H9 (cell line): ENCODE data around the gene HYAL1. TPM values are rescaled to one million over a fixed set of nuclear protein-coding genes. Genes with fewer than 3 reads are reported as not detected.
A peak's percentile ranks its signal among the peaks of the same experiment; 100 is the strongest.

Experiments
- DNase-seq: peaks from one replicate; pipeline ENCODE4 v3.0.0-alpha.2; 2017
- H2AFZ ChIP-seq: one replicate; pipeline ENCODE4 v1.6.1; 2013; ENCODE audit warnings: mild to moderate bottlenecking, low read length, control low read depth, moderate library complexity
- H2AK5ac ChIP-seq: 2 replicates; pipeline ENCODE4 v1.6.1; 2013; ENCODE audit warnings: low read length, control low read depth, mixed read lengths; ENCODE audit not compliant: insufficient read length
- H2BK120ac ChIP-seq: one replicate; pipeline ENCODE4 v1.6.1; 2013; ENCODE audit warnings: low read depth, mild to moderate bottlenecking, low read length, control low read depth, inconsistent platforms; ENCODE audit not compliant: poor library complexity, severe bottlenecking
- H2BK12ac ChIP-seq: 2 replicates; pipeline ENCODE4 v1.6.1; 2013; ENCODE audit warnings: low read length, control low read depth, mixed read lengths, low read depth; ENCODE audit not compliant: insufficient read length
- H2BK15ac ChIP-seq: 2 replicates; pipeline ENCODE4 v1.6.1; 2013; ENCODE audit warnings: low read depth, low read length, control low read depth
- H2BK20ac ChIP-seq: one replicate; pipeline ENCODE4 v1.6.1; 2013; ENCODE audit warnings: low read depth, mild to moderate bottlenecking, low read length, control low read depth, inconsistent platforms; ENCODE audit not compliant: poor library complexity, severe bottlenecking
- H2BK5ac ChIP-seq: 2 replicates; pipeline ENCODE4 v1.6.1; 2013; ENCODE audit warnings: low read length, control low read depth, mixed read lengths; ENCODE audit not compliant: insufficient read length
- H3K14ac ChIP-seq: 2 replicates; pipeline ENCODE4 v1.6.1; 2013; ENCODE audit warnings: low read length, control low read depth; ENCODE audit not compliant: insufficient read depth
- H3K18ac ChIP-seq: 2 replicates; pipeline ENCODE4 v1.6.1; 2013; ENCODE audit warnings: low read depth, mild to moderate bottlenecking, mixed read lengths, low read length, control low read depth; ENCODE audit not compliant: insufficient read length
- H3K23ac ChIP-seq: 2 replicates; pipeline ENCODE4 v1.6.1; 2013; ENCODE audit warnings: low read length, control low read depth, mixed read lengths, low read depth; ENCODE audit not compliant: insufficient read length
- H3K23me2 ChIP-seq: 2 replicates; pipeline ENCODE4 v1.6.1; 2013; ENCODE audit warnings: low read depth, mild to moderate bottlenecking, mixed read lengths, low read length, control low read depth; ENCODE audit not compliant: insufficient read length, poor library complexity, severe bottlenecking
- H3K27ac ChIP-seq: 2 replicates; pipeline ENCODE4 v1.5.1; 2013; ENCODE audit warnings: low read length, control low read depth, mixed read lengths, low read depth; ENCODE audit not compliant: insufficient read length
- H3K27me3 ChIP-seq: 2 replicates; pipeline ENCODE4 v1.6.1; 2013; ENCODE audit warnings: low read length, control low read depth, inconsistent platforms; ENCODE audit not compliant: insufficient read depth
- H3K4ac ChIP-seq: 2 replicates; pipeline ENCODE4 v1.6.1; 2013; ENCODE audit warnings: low read depth, mild to moderate bottlenecking, control low read depth, inconsistent platforms, low read length, moderate library complexity
- H3K4me1 ChIP-seq: 2 replicates; pipeline ENCODE4 v1.6.1; 2013; ENCODE audit warnings: low read length, control low read depth, inconsistent platforms; ENCODE audit not compliant: insufficient read depth
- H3K4me2 ChIP-seq: 2 replicates; pipeline ENCODE4 v1.6.1; 2013; ENCODE audit warnings: low read length, control low read depth, mixed read lengths; ENCODE audit not compliant: insufficient read length, insufficient read depth
- H3K56ac ChIP-seq: 2 replicates; pipeline ENCODE4 v1.6.1; 2013; ENCODE audit warnings: low read depth, mild to moderate bottlenecking, mixed read lengths, low read length, control low read depth; ENCODE audit not compliant: insufficient read length
- H3K79me1 ChIP-seq: 2 replicates; pipeline ENCODE4 v1.6.1; 2013; ENCODE audit warnings: low read depth, mild to moderate bottlenecking, moderate library complexity, low read length, control low read depth, inconsistent platforms; ENCODE audit not compliant: insufficient read depth, poor library complexity, severe bottlenecking
- H3K79me2 ChIP-seq: 2 replicates; pipeline ENCODE4 v1.6.1; 2013; ENCODE audit warnings: low read length, control low read depth, inconsistent platforms; ENCODE audit not compliant: insufficient read depth
- H3K9ac ChIP-seq: 2 replicates; pipeline ENCODE4 v1.6.1; 2013; ENCODE audit warnings: low read length, control low read depth, mixed read lengths; ENCODE audit not compliant: insufficient read length; ENCODE audit errors: extremely low read depth
- H3K9me3 ChIP-seq: one replicate; pipeline ENCODE4 v1.6.1; 2013; ENCODE audit warnings: low read depth, low read length, inconsistent platforms; ENCODE audit not compliant: control insufficient read depth
- H3T11ph ChIP-seq: one replicate; pipeline ENCODE4 v1.6.1; 2013; ENCODE audit warnings: mild to moderate bottlenecking, low read length, control low read depth, inconsistent platforms
- H4K20me1 ChIP-seq: one replicate; pipeline ENCODE4 v1.6.1; 2013; ENCODE audit not compliant: control insufficient read depth, insufficient read length, insufficient read depth
- H4K5ac ChIP-seq: 2 replicates; pipeline ENCODE4 v1.6.1; 2013; ENCODE audit warnings: low read depth, mild to moderate bottlenecking, mixed read lengths, low read length, control low read depth; ENCODE audit not compliant: insufficient read length
- H4K8ac ChIP-seq: replicated peaks from 2 replicates; pipeline ENCODE4 v1.6.1; 2013; ENCODE audit warnings: low read length, control low read depth, mixed read lengths, low read depth; ENCODE audit not compliant: insufficient read length
- H4K91ac ChIP-seq: 2 replicates; pipeline ENCODE4 v1.6.1; 2013; ENCODE audit warnings: low read depth, mild to moderate bottlenecking, moderate library complexity, mixed read lengths, low read length, control low read depth; ENCODE audit not compliant: insufficient read length
- H3K27ac Mint-ChIP-seq, 3 experiments: 2 replicates in 2 of 3; 3 replicates in 1 of 3; pipeline ENCODE4 v1.8.0; 2020 to 2021; ENCODE audit warnings: mixed read lengths in 3 of 3, mild to moderate bottlenecking in 1 of 3, moderate library complexity in 1 of 3
- H3K27me3 Mint-ChIP-seq: 2 replicates; pipeline ENCODE4 v1.8.0; 2021; ENCODE audit warnings: low read depth, mild to moderate bottlenecking, moderate library complexity, mixed read lengths
- H3K36me3 Mint-ChIP-seq, 3 experiments: 2 replicates in 2 of 3; 3 replicates in 1 of 3; pipeline ENCODE4 v1.8.0; 2020 to 2021; ENCODE audit warnings: low read depth in 3 of 3, mixed read lengths in 3 of 3; ENCODE audit not compliant: insufficient read depth in 1 of 3
- H3K4me1 Mint-ChIP-seq, 2 experiments: 2 replicates each; pipeline ENCODE4 v1.8.0; 2020; ENCODE audit warnings: mixed read lengths in 2 of 2
- H3K4me3 Mint-ChIP-seq, 2 experiments: 2 replicates in 1 of 2; 3 replicates in 1 of 2; pipeline ENCODE4 v1.8.0; 2020 to 2021; ENCODE audit warnings: mild to moderate bottlenecking in 2 of 2, mixed read lengths in 2 of 2, moderate library complexity in 1 of 2
- H3K9me3 Mint-ChIP-seq, 2 experiments: 2 replicates in 1 of 2; 3 replicates in 1 of 2; pipeline ENCODE4 v1.8.0; 2020; ENCODE audit warnings: mild to moderate bottlenecking in 2 of 2, mixed read lengths in 2 of 2, moderate library complexity in 1 of 2
- WGBS: extraction: QIAGEN DNeasy Blood & Tissue Kit; methylation state at CpG from one replicate; pipeline ENCODE4 v1.1.7; 2013; ENCODE audit warnings: missing lambda C conversion rate, low lambda C conversion rate, mixed read lengths; ENCODE audit not compliant: insufficient read length; ENCODE audit errors: extremely low coverage; 5-methylcytosine and 5-hydroxymethylcytosine counted together
- total RNA-seq: library from RNA; stranded (reverse); gene quantifications from 2 replicates; pipeline ENCODE4 v1.2.1, GENCODE V29; 2021
- TF ChIP-seq, protein P1 (sequence below): fragments of 200-600 bp; sonication (generic); conservative IDR thresholded peaks from 3 replicates; pipeline ENCODE4 v1.8.0; 2021; ENCODE audit warnings: antibody characterized with exemption, mild to moderate bottlenecking

The HYAL1 gene
- total RNA-seq, 1 experiment from 2014 or later: 2.0 TPM

DNA sequence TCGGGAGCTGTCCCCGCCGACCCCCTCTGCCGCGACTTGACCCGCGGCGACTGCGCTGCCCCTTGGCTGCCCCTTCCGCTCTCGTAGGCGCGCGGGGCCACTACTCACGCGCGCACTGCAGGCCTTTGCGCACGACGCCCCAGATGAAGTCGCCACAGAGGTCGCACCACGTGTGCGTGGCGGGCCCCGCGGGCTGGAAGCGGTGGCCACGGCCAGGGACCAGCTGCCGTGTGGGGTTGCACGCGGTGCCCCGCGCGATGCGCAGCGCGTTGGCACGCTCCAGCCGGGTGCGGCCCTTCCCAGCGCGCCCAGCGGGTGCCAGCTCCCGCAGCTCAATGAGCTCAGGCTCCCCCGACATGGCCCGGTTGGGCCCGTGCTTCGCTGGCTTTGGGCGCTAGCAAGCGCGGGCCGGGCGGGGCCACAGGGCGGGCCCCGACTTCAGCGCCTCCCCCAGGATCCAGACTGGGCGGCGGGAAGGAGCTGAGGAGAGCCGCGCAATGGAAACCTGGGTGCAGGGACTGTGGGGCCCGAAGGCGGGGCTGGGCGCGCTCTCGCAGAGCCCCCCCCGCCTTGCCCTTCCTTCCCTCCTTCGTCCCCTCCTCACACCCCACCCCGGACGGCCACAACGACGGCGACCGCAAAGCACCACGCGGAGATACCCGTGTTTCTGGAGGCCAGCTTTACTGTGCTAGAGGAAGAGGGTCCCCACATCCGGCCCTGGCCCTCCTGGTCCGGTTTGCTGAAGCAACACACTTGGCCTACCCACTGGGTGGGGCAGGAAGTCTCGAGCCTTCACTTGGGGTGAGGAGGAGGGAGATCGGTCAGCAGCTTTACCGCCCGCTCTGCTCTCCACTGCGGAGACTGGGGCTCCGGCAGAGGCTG is 37.3 kb upstream of the HYAL1 start, which contains the start of gene RASSF1:
Gene RASSF1 (minus strand): TSS at position 389 of the 882 bp plus-strand sequence. CDS start 31 bp downstream, at position 358.
- Mint-ChIP-seq H3K27ac (no peak within 1 kb of the TSS), H3K36me3 (no peaks in the 10 kb centered on the region; a peak in 3 of 7 replicates), H3K27me3 (peaks cover 70% of the 10 kb centered on the region), H3K4me3 (peak within 1 kb of the TSS; percentile 51 to 72), H3K4me1 (peaks cover 24 to 34% of the 10 kb centered on the region in 2 experiments), H3K9me3 (no peaks in the 10 kb centered on the region; a peak in 1 of 5 replicates)
- Histone ChIP-seq H3K4me2 (peak within 1 kb of the TSS; percentile 61), H3K9ac (no peak within 1 kb of the TSS), H4K20me1 (no peaks in the 10 kb centered on the region), H3K9me3 (no peaks in the 10 kb centered on the region), H3K27me3 (peaks cover 19% of the 10 kb centered on the region; the same call in 1 of the 2 replicates), H3K4ac (no peak within 1 kb of the TSS), H2AK5ac (no peak within 1 kb of the TSS), H4K5ac (no peak within 1 kb of the TSS), H3K56ac (no peak within 1 kb of the TSS), H2AFZ (no peak within 1 kb of the TSS), H2BK20ac (no peak within 1 kb of the TSS), H3K14ac (0 out of 2 replicates have a peak within 1 kb of the TSS, but pooled peaks have one; percentile 0), H3T11ph (no peak within 1 kb of the TSS), H3K23ac (no peak within 1 kb of the TSS), H3K27ac (no peak within 1 kb of the TSS), H4K91ac (no peak within 1 kb of the TSS), H3K4me1 (no peaks in the 10 kb centered on the region; the same call in 1 of the 2 replicates), H3K79me2 (peaks cover 5% of the 10 kb centered on the region; the same call in 1 of the 2 replicates), H3K79me1 (no peaks in the 10 kb centered on the region), H2BK5ac (no peak within 1 kb of the TSS), H2BK120ac (no peak within 1 kb of the TSS), H4K8ac (no peak within 1 kb of the TSS), H2BK15ac (no peak within 1 kb of the TSS), H3K23me2 (peaks cover 28% of the 10 kb centered on the region), H2BK12ac (no peak within 1 kb of the TSS), H3K18ac (no peak within 1 kb of the TSS)
- WGBS: no CpG with 5 or more reads among the region's 85 CpGs
- TF ChIP-seq, protein P1, sequence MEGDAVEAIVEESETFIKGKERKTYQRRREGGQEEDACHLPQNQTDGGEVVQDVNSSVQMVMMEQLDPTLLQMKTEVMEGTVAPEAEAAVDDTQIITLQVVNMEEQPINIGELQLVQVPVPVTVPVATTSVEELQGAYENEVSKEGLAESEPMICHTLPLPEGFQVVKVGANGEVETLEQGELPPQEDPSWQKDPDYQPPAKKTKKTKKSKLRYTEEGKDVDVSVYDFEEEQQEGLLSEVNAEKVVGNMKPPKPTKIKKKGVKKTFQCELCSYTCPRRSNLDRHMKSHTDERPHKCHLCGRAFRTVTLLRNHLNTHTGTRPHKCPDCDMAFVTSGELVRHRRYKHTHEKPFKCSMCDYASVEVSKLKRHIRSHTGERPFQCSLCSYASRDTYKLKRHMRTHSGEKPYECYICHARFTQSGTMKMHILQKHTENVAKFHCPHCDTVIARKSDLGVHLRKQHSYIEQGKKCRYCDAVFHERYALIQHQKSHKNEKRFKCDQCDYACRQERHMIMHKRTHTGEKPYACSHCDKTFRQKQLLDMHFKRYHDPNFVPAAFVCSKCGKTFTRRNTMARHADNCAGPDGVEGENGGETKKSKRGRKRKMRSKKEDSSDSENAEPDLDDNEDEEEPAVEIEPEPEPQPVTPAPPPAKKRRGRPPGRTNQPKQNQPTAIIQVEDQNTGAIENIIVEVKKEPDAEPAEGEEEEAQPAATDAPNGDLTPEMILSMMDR: no peak
- peak; percentile 60 for DNase-seq
